GM23248 (cell line): Measurements from ENCODE around the gene ADO. TPM values are rescaled to one million over a fixed set of nuclear protein-coding genes. Genes with fewer than 3 reads are reported as not detected.
A peak's percentile ranks its signal among the peaks of the same experiment; 100 is the strongest.

ENCODE experiments used
- DNase-seq: peaks from one replicate; pipeline ENCODE4 v3.0.0-alpha.2; 2015
- H2AFZ ChIP-seq: fragments of 200-600 bp; sonication (generic); 2 replicates; pipeline ENCODE4 v1.6.1; 2016; ENCODE audit warnings: antibody characterized with exemption
- H3F3A ChIP-seq: fragments of 200-600 bp; sonication (generic); 2 replicates; pipeline ENCODE4 v1.6.1; 2016; ENCODE audit warnings: mild to moderate bottlenecking, antibody characterized with exemption, mixed run types; ENCODE audit not compliant: insufficient read depth
- H3K27ac ChIP-seq: fragments of 200-600 bp; sonication (generic); 2 replicates; pipeline ENCODE4 v1.5.1; 2016; ENCODE audit warnings: mild to moderate bottlenecking
- H3K27me3 ChIP-seq: fragments of 200-600 bp; sonication (generic); replicated peaks from 2 replicates; pipeline ENCODE4 v1.6.1; 2016; ENCODE audit warnings: mild to moderate bottlenecking; ENCODE audit not compliant: insufficient read depth
- H3K36me3 ChIP-seq: fragments of 200-600 bp; sonication (generic); 2 replicates; pipeline ENCODE4 v1.6.1; 2016; ENCODE audit warnings: low read depth, mild to moderate bottlenecking
- H3K4me1 ChIP-seq: fragments of 200-600 bp; sonication (generic); 2 replicates; pipeline ENCODE4 v1.6.1; 2016; ENCODE audit warnings: mild to moderate bottlenecking; ENCODE audit not compliant: insufficient read depth
- H3K4me2 ChIP-seq: fragments of 200-600 bp; sonication (generic); one replicate; pipeline ENCODE4 v1.6.1; 2016; ENCODE audit warnings: mild to moderate bottlenecking; ENCODE audit not compliant: unreplicated experiment
- H3K4me3 ChIP-seq: fragments of 200-600 bp; sonication (generic); 2 replicates; pipeline ENCODE4 v1.5.1; 2016; ENCODE audit warnings: mild to moderate bottlenecking
- H3K79me2 ChIP-seq: fragments of 200-600 bp; sonication (generic); 2 replicates; pipeline ENCODE4 v1.6.1; 2016; ENCODE audit warnings: mild to moderate bottlenecking; ENCODE audit not compliant: insufficient read depth
- H3K9ac ChIP-seq: fragments of 200-600 bp; sonication (generic); 2 replicates; pipeline ENCODE4 v1.6.1; 2016; ENCODE audit warnings: mild to moderate bottlenecking
- H3K9me2 ChIP-seq: fragments of 200-600 bp; sonication (generic); 2 replicates; pipeline ENCODE4 v1.6.1; 2016; ENCODE audit warnings: mixed run types, mild to moderate bottlenecking, moderate library complexity; ENCODE audit not compliant: insufficient read depth
- H3K9me3 ChIP-seq: fragments of 200-600 bp; sonication (generic); one replicate; pipeline ENCODE4 v1.6.1; 2017; ENCODE audit warnings: low read depth
- H4K20me1 ChIP-seq: fragments of 200-600 bp; sonication (generic); 2 replicates; pipeline ENCODE4 v1.6.0; 2016; ENCODE audit not compliant: insufficient read depth
- EZH2 ChIP-seq: fragments of 200-600 bp; sonication (generic); IDR thresholded peaks from 2 replicates; pipeline ENCODE4 v1.6.1; 2018; ENCODE audit warnings: antibody characterized with exemption, mild to moderate bottlenecking; ENCODE audit not compliant: insufficient read depth, poor library complexity, severe bottlenecking
- EZH2phosphoT487 ChIP-seq: fragments of 200-600 bp; sonication (generic); IDR thresholded peaks from 2 replicates; pipeline ENCODE4 v1.6.1; 2018; ENCODE audit warnings: antibody characterized with exemption, moderate library complexity, mild to moderate bottlenecking, low read depth; ENCODE audit not compliant: insufficient read depth
- WGBS, 2 experiments: methylation state at CpG; one replicate each; pipeline ENCODE4 v1.1.6; 2015 to 2017; ENCODE audit warnings: low lambda C conversion rate in 2 of 2, low coverage in 1 of 2; ENCODE audit errors: missing lambda C conversion rate in 2 of 2; 5-methylcytosine and 5-hydroxymethylcytosine counted together
- in situ Hi-C: fragments of 300-500 bp; cut with MboI; formaldehyde crosslinking; loops from 2 replicates; pipeline ENCODE4 v1.15.0; 2020
- polyA plus RNA-seq: library from polyadenylated mRNA; unstranded; fragments of >200 nt; fragmentation: Nextera tagmentation; extraction: Ambion mirVana; gene quantifications from 2 replicates; pipeline ENCODE4 v1.2.1, GENCODE V29; 2016
- total RNA-seq: library from RNA; depleted of rRNA; stranded (reverse); fragments of >200 nt; shearing (Covaris generic); gene quantifications from 2 replicates; pipeline ENCODE4 v1.2.3, GENCODE V29; 2014

The ADO gene
- total and polyA plus RNA-seq, 2 experiments from 2014 or later, result 5.5 to 38.8 TPM

DNA sequence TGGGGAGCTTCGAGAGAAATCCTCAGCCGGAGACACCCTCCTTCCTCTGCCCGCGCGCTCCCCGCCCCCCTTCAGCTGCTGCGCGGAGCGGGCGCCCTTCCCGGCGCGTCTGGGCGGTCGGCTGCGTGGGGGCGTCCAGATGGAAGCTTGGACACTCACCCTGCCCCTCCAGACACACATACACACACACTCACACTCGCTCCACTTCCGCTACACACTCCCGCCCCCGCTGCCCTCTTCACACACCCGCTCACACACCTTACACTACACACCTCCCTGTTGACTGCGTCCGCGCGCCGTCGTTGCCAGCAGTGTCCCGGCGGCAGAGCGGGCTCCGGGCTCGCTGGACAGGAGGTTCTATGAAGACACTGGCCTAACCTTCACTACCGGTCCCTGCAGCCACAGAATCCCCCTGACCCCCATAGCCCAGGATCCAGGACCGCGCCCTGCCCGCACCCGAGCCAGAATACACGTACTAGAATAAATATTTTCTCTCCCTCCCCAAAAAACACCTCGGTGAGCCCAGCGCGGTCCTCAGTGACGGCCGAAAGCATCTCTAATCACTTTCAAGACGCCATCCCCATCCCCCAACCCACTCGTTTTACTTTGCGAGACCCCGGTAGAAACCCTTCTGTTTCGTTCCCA is 12.7 kb downstream of the ADO start:
- peak overlapping the region; percentile 69 for H3K9ac ChIP-seq
- H3K36me3 ChIP-seq, result no peaks in the 10 kb centered on the region
- H3K27me3 ChIP-seq, result 0 out of 2 replicates have a peak, but pooled peaks cover 4% of the 10 kb centered on the region
- 0 out of 2 replicates have a peak, but pooled peaks cover 5% of the 10 kb centered on the region for H3F3A ChIP-seq
- H3K4me2 ChIP-seq, result peak overlapping the region; percentile 93
- TF ChIP-seq EZH2 (no peak), EZH2phosphoT487 (no peak)
- H3K9me2 ChIP-seq, result no peaks in the 10 kb centered on the region
- H3K79me2 ChIP-seq, result no peaks in the 10 kb centered on the region
- H2AFZ ChIP-seq, result peak overlapping the region; percentile 84
- peaks cover 10% of the 10 kb centered on the region; the same call in 1 of the 2 replicates for H3K4me1 ChIP-seq
- H4K20me1 ChIP-seq, result no peaks in the 10 kb centered on the region
- WGBS, 2 experiments, result 1 to 2% methylated on average over 43 to 46 of the region's 49 CpGs
- DNase-seq, result peak; percentile 58
- H3K9me3 ChIP-seq, result no peaks in the 10 kb centered on the region
- H3K27ac ChIP-seq, result peak overlapping the region; percentile 43; the same call in 1 of the 2 replicates
- in situ Hi-C loops, result loop anchor here (25.0 kb wide), 3 partner anchors 355 to 780 kb away; partner anchors contain the start of gene RTKN2
- H3K4me3 ChIP-seq, result peak overlapping the region; percentile 88

DNA sequence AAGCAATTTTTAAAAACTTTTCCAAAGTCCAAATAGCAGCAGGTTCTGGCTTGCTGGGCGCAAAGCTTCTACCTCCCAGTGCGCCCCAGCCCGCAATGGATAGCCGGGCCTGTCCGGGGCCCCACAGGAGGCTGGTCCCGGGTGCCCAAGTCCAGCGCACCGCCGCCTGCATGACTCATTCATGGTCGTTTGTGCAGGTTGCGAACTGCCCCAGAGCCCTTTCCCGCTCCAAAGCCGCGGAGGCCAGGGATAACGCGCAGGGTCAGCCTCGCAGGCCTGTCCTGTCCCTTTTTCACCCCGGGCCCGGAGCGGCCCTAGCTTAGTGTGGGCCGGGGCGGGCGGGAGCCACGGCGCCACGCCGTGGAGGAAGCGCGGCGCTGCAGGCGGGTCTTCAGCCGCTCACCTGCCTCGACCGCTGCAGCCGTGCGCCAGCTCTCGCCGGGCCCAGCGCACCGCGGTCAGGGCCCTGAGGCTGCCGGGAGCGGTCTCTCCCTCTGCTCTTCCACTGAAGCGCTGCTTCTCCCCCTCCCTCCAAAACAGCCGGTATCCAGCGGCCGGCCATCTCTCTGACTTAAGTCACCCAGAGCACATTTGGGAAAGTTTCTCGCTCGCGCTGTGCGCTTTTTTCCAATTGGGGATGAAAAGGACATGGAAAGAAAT is 13.4 kb downstream of the ADO start:
- Histone ChIP-seq H3K9me3 (no peaks in the 10 kb centered on the region), H3K36me3 (no peaks in the 10 kb centered on the region), H3K4me3 (peak overlapping the region; percentile 88), H3K79me2 (no peaks in the 10 kb centered on the region), H3K27me3 (0 out of 2 replicates have a peak, but pooled peaks cover 4% of the 10 kb centered on the region), H3K27ac (no peak overlapping the region), H3K4me1 (peaks cover 10% of the 10 kb centered on the region; the same call in 1 of the 2 replicates), H3K9me2 (no peaks in the 10 kb centered on the region), H2AFZ (peak overlapping the region; percentile 84), H3K9ac (peak overlapping the region; percentile 69; the same call in 1 of the 2 replicates), H3K4me2 (peak overlapping the region; percentile 93), H4K20me1 (no peaks in the 10 kb centered on the region), H3F3A (no peaks in the 10 kb centered on the region)
- DNase-seq, result peak; percentile 84
- WGBS, 2 experiments, result 1% methylated on average over 31 to 51 of the region's 51 CpGs
- in situ Hi-C loops, result loop anchor here (25.0 kb wide), 3 partner anchors 356 to 781 kb away; partner anchors contain the start of gene RTKN2
- no peak for TF ChIP-seq EZH2phosphoT487
- no peak for TF ChIP-seq EZH2

DNA sequence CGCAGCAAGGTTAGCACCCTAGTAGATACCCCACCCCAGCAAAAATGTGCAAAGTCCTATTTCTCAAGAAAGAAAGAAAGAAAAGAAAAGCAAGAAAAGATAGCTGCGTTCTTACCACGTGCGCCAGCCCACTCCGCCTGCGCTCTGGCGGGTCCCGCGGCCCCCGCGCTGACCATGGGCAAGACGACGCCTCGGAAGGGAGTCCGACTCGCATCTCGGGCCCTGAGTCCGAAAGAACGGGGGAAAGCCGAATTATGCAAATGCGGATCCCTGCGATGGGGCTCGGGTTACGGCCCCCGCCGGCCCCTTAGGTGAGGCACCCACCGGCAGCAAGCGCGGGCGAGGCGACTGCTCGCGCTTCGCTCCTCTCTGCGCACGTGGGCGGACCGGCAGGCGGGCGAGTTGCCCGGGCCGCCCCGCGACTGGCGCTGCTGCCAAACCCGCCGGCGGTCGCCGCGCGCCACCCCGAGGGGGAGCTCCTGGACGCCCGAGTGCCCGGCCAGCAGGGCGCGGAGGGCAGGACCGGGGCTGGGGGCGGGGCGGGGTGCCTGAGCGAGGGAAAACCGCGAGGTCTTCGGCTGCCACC is 14.0 kb downstream of the ADO start:
- H3K9ac ChIP-seq, result no peak overlapping the region
- H3K4me2 ChIP-seq, result peak overlapping the region; percentile 93
- H2AFZ ChIP-seq, result peak overlapping the region; percentile 84
- H3K9me2 ChIP-seq, result no peaks in the 10 kb centered on the region
- peaks cover 10% of the 10 kb centered on the region; the same call in 1 of the 2 replicates for H3K4me1 ChIP-seq
- H3K4me3 ChIP-seq, result peak overlapping the region; percentile 88
- no peak overlapping the region for H3K27ac ChIP-seq
- DNase-seq, result peak; percentile 51
- WGBS, 2 experiments, result 7 to 11% methylated on average over 46 to 57 of the region's 65 CpGs
- no peaks in the 10 kb centered on the region for H3K9me3 ChIP-seq
- no peaks in the 10 kb centered on the region for H4K20me1 ChIP-seq
- H3K36me3 ChIP-seq, result no peaks in the 10 kb centered on the region
- in situ Hi-C loops, result loop anchor here (25.0 kb wide), 3 partner anchors 356 to 781 kb away; partner anchors contain the start of gene RTKN2
- TF ChIP-seq EZH2phosphoT487, result no peak
- TF ChIP-seq EZH2, result no peak
- no peaks in the 10 kb centered on the region for H3K79me2 ChIP-seq
- 0 out of 2 replicates have a peak, but pooled peaks cover 4% of the 10 kb centered on the region for H3K27me3 ChIP-seq
- no peaks in the 10 kb centered on the region for H3F3A ChIP-seq

DNA sequence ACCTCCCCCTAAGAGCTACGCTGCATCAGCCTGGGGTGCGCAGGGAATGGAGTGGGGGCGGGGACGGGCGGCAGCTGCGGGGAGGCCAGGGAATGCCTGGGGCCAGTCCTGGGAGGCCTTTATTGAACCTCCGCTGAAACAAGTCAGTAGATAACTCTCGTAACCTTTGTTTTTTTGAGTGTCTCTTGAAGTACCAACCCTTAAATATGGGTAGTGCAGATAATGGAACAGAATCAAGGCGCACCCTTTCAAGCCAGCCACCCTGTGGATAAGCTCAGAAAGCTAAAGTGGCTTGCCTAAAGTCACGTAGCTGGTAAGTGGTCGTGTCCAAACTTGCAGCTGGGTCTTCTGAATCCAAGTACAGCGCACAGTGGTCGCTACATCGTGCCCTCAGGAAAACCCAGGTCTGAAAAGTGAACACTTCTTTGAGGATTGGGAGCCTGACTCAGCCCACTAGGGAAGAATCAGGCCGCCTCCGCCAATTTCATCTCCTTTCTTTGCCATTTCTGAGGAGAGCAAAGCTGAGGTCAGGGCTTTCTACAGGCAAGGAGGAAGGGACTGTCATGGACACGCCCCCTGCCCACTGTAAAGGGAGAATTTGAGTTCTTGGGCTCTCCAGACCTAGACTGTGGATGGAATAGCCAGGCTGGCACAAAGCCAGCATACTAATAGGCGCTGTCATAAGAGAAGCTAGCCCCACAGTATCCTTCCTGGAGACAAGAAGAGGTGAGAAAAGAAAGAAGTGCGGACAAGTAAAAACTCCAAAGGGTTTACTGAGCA is 14.8 kb downstream of the ADO start:
- Histone ChIP-seq H3K79me2 (no peaks in the 10 kb centered on the region), H3K9me2 (no peaks in the 10 kb centered on the region), H4K20me1 (no peaks in the 10 kb centered on the region), H3K9me3 (no peaks in the 10 kb centered on the region), H3F3A (no peaks in the 10 kb centered on the region), H3K4me1 (peaks cover 10% of the 10 kb centered on the region; the same call in 1 of the 2 replicates), H3K4me2 (peak overlapping the region; percentile 93), H3K27me3 (0 out of 2 replicates have a peak, but pooled peaks cover 4% of the 10 kb centered on the region), H3K36me3 (no peaks in the 10 kb centered on the region), H3K9ac (no peak overlapping the region), H3K27ac (no peak overlapping the region), H3K4me3 (peak overlapping the region; percentile 88), H2AFZ (no peak overlapping the region)
- TF ChIP-seq EZH2phosphoT487 (no peak), EZH2 (no peak)
- DNase-seq, result peak; percentile 21
- in situ Hi-C loops, result loop anchor here (25.0 kb wide), 3 partner anchors 357 to 782 kb away; partner anchors contain the start of gene RTKN2
- WGBS, 2 experiments, result 50% methylated on average over 18 to 19 of the region's 19 CpGs
